ENCODE results near the gene NLRP13.
"Not testable (repeated sequence)": the region's sequence is repeated elsewhere in the genome, so short reads cannot be mapped to it uniquely, and the experiment has no call there.

NLRP13 gene

GRCh38 chr19:55956431-55956830 lies 24.3 kb upstream of the NLRP13 start:
- no peak for TF ChIP-seq CTCF (IDR thresholded peaks at IDR 0.05; ENCODE audit: low read depth, low read length)
- in situ Hi-C loops (cut with HindIII; ENCODE audit: low sequenced_read_pairs), result no loop called here

GRCh38 chr19:55950566-55950965 lies 18.4 kb upstream of the NLRP13 start:
- DNase-seq (ENCODE audit: low read depth, low spot score); in situ Hi-C loops (cut with HindIII; ENCODE audit: low sequenced_read_pairs); H3K4me3 ChIP-seq (ENCODE audit: low read depth, low read length): not testable (repeated sequence)

More at GRCh38 chr19:55956431-55956830, 24.3 kb upstream of the NLRP13 start:
- H3K4me3 ChIP-seq (ENCODE audit: low read depth, low read length), result no peak overlapping the region
- no peak for DNase-seq (ENCODE audit: low read depth, low spot score)

GRCh38 chr19:55947532-55947931 lies 15.4 kb upstream of the NLRP13 start, which contains the start of gene NLRP8:
TSS of gene NLRP8 (plus strand) at chr19:55947832.
- no peak within 1 kb of the TSS for H3K4me3 ChIP-seq (ENCODE audit: low read depth, low read length)
- TF ChIP-seq CTCF (IDR thresholded peaks at IDR 0.05; ENCODE audit: low read depth, low read length), result no peak
- in situ Hi-C loops (cut with HindIII; ENCODE audit: low sequenced_read_pairs), result no loop called here
- no peak for DNase-seq (ENCODE audit: low read depth, low spot score)

GRCh38 chr19:55940306-55940705 lies 8.2 kb upstream of the NLRP13 start:
- no peak for TF ChIP-seq CTCF (IDR thresholded peaks at IDR 0.05; ENCODE audit: low read depth, low read length)
- no peak overlapping the region for H3K4me3 ChIP-seq (ENCODE audit: low read depth, low read length)
- in situ Hi-C loops (cut with HindIII; ENCODE audit: low sequenced_read_pairs), result no loop called here
- no peak for DNase-seq (ENCODE audit: low read depth, low spot score)

GRCh38 chr19:55939206-55939605 lies 7.1 kb upstream of the NLRP13 start:
- no peak for TF ChIP-seq CTCF (IDR thresholded peaks at IDR 0.05; ENCODE audit: low read depth, low read length)
- in situ Hi-C loops (cut with HindIII; ENCODE audit: low sequenced_read_pairs), result no loop called here
- DNase-seq (ENCODE audit: low read depth, low spot score), result no peak
- no peak overlapping the region for H3K4me3 ChIP-seq (ENCODE audit: low read depth, low read length)

- DNase-seq (ENCODE audit: low read depth, low spot score), result no peak
- no peak for TF ChIP-seq CTCF (IDR thresholded peaks at IDR 0.05; ENCODE audit: low read depth, low read length)
- in situ Hi-C loops (cut with HindIII; ENCODE audit: low sequenced_read_pairs), result no loop called here
- no peak overlapping the region for H3K4me3 ChIP-seq (ENCODE audit: low read depth, low read length)
Observed at GRCh38 chr19:55935206-55935605, 3.1 kb upstream of the NLRP13 start.

- no peak overlapping the region for H3K4me3 ChIP-seq (ENCODE audit: low read depth, low read length)
- TF ChIP-seq CTCF (IDR thresholded peaks at IDR 0.05; ENCODE audit: low read depth, low read length), result no peak
- in situ Hi-C loops (cut with HindIII; ENCODE audit: low sequenced_read_pairs), result no loop called here
- no peak for DNase-seq (ENCODE audit: low read depth, low spot score)
Observed at GRCh38 chr19:55930996-55931515, 1.1 kb downstream of the NLRP13 start.

- H3K4me3 ChIP-seq (ENCODE audit: low read depth, low read length); DNase-seq (ENCODE audit: low read depth, low spot score); in situ Hi-C loops (cut with HindIII; ENCODE audit: low sequenced_read_pairs): not testable (repeated sequence)
Observed at GRCh38 chr19:55929258-55929657, 2.9 kb downstream of the NLRP13 start.
